Stimulated activated naive CD8-positive, alpha-beta T cell treated with anti-CD3 and anti-CD28 coated beads, Interleukin-15, Interleukin-2, amounts not matched to agents 100 ng/mL and 50 ng/mL, for 24 hours (primary cell): ENCODE results near the gene SMARCA2.

Source experiments
- H3K27ac Mint-ChIP-seq: one replicate; pipeline ENCODE4 v1.8.0; 2021; ENCODE audit warnings: mild to moderate bottlenecking, mixed read lengths
- H3K27me3 Mint-ChIP-seq: one replicate; pipeline ENCODE4 v1.8.0; 2021; ENCODE audit warnings: mixed read lengths
- H3K36me3 Mint-ChIP-seq: one replicate; pipeline ENCODE4 v1.8.0; 2021; ENCODE audit warnings: low read depth, mixed read lengths
- H3K4me1 Mint-ChIP-seq: one replicate; pipeline ENCODE4 v1.8.0; 2021; ENCODE audit warnings: low read depth, mixed read lengths
- H3K4me3 Mint-ChIP-seq: one replicate; pipeline ENCODE4 v1.8.0; 2021; ENCODE audit warnings: mild to moderate bottlenecking, mixed read lengths
- H3K9me3 Mint-ChIP-seq: one replicate; pipeline ENCODE4 v1.8.0; 2021; ENCODE audit warnings: mixed read lengths

Gene SMARCA2

GRCh38 chr9:2022560-2022959 lies 7.4 kb downstream of the SMARCA2 start:
- Mint-ChIP-seq H3K27ac (no peak overlapping the region), H3K4me1 (peaks cover 94% of the 10 kb centered on the region), H3K27me3 (no peaks in the 10 kb centered on the region), H3K36me3 (peaks cover 16% of the 10 kb centered on the region), H3K4me3 (peak overlapping the region; percentile 66), H3K9me3 (no peaks in the 10 kb centered on the region)

DNA sequence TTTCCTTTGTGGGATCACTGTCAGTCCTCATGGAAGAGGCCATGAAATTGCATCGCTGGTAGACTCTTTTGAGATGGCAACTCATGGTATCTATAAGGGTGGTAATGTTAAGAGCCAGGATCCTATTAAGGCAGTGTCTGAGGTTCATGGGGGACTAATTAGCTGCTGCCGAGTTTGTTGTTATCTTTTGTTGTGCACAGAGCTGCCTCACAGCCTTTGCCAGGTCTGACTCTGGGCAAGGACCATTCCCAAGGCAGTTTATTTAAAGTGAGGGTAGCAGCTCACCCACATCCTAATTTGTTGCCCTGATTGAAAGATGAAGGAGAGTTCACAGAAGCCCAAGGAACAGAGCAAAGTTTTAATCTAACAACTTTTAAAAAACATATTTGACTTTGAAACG lies 7.9 kb downstream of the SMARCA2 start:
- Mint-ChIP-seq H3K27me3 (no peaks in the 10 kb centered on the region), H3K4me3 (peak overlapping the region; percentile 66), H3K4me1 (peaks cover 96% of the 10 kb centered on the region), H3K9me3 (no peaks in the 10 kb centered on the region), H3K27ac (peak overlapping the region; percentile 84), H3K36me3 (peaks cover 14% of the 10 kb centered on the region)

GRCh38 chr9:2023532-2023931 lies 8.4 kb downstream of the SMARCA2 start:
- peak overlapping the region; percentile 66 for H3K4me3 Mint-ChIP-seq
- peak overlapping the region; percentile 84 for H3K27ac Mint-ChIP-seq
- H3K4me1 Mint-ChIP-seq: peaks cover 96% of the 10 kb centered on the region
- no peaks in the 10 kb centered on the region for H3K9me3 Mint-ChIP-seq
- H3K27me3 Mint-ChIP-seq: no peaks in the 10 kb centered on the region
- peaks cover 12% of the 10 kb centered on the region for H3K36me3 Mint-ChIP-seq

- Mint-ChIP-seq H3K36me3 (peaks cover 27% of the 10 kb centered on the region), H3K27me3 (no peaks in the 10 kb centered on the region), H3K4me3 (no peak overlapping the region), H3K4me1 (peaks cover 97% of the 10 kb centered on the region), H3K9me3 (no peaks in the 10 kb centered on the region), H3K27ac (peak overlapping the region; percentile 55)
Observed at GRCh38 chr9:2024888-2025782, 10.0 kb downstream of the SMARCA2 start.

DNA sequence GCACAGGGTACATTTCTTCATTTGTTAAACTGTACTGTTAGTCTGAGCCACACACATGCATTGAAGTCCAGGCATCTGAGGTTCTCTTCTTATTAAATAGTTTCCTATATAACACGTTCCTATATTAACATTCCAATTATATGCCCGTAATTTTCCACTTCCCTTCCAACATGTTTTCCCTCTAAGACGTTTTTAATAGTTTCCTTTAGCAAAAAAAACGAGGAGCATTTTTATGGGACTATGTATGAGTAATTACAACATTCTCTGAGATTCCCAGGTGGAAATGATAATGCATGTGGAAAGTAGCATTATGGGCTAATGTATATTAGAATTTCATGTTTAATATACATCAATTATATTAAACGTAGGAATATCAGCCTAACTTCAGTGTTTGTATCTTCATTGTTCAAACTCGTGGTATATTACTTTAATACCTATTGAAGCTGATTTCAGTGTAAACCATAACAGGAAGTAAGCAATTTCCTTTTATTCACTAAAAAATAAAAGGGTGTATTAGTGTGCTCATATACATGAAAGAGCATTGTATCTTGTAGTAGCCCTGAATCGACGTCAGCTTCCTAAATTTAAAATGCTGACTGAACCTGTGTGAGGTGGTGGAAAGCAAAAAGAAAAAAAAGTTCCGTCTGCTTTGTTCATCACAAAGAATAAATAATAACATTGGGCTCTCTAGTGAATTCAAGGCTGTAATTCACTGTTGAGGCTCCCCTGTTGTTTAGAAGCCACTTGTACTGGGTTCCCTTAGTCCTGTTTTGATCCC lies 11.3 kb downstream of the SMARCA2 start:
- peak overlapping the region; percentile 55 for H3K27ac Mint-ChIP-seq
- H3K36me3 Mint-ChIP-seq: peaks cover 39% of the 10 kb centered on the region
- no peaks in the 10 kb centered on the region for H3K27me3 Mint-ChIP-seq
- H3K9me3 Mint-ChIP-seq: no peaks in the 10 kb centered on the region
- peaks cover 98% of the 10 kb centered on the region for H3K4me1 Mint-ChIP-seq
- no peak overlapping the region for H3K4me3 Mint-ChIP-seq

- H3K4me1 Mint-ChIP-seq: peaks cover 98% of the 10 kb centered on the region
- H3K27me3 Mint-ChIP-seq: no peaks in the 10 kb centered on the region
- no peaks in the 10 kb centered on the region for H3K9me3 Mint-ChIP-seq
- peaks cover 44% of the 10 kb centered on the region for H3K36me3 Mint-ChIP-seq
- peak overlapping the region; percentile 59 for H3K27ac Mint-ChIP-seq
- H3K4me3 Mint-ChIP-seq: no peak overlapping the region
Observed at GRCh38 chr9:2027543-2028160, 12.5 kb downstream of the SMARCA2 start.

- Mint-ChIP-seq H3K9me3 (no peaks in the 10 kb centered on the region), H3K27ac (no peak overlapping the region), H3K36me3 (peaks cover 56% of the 10 kb centered on the region), H3K4me3 (no peak overlapping the region), H3K4me1 (peaks cover 86% of the 10 kb centered on the region), H3K27me3 (no peaks in the 10 kb centered on the region)
Observed at GRCh38 chr9:2028888-2029287, 13.7 kb downstream of the SMARCA2 start.

DNA sequence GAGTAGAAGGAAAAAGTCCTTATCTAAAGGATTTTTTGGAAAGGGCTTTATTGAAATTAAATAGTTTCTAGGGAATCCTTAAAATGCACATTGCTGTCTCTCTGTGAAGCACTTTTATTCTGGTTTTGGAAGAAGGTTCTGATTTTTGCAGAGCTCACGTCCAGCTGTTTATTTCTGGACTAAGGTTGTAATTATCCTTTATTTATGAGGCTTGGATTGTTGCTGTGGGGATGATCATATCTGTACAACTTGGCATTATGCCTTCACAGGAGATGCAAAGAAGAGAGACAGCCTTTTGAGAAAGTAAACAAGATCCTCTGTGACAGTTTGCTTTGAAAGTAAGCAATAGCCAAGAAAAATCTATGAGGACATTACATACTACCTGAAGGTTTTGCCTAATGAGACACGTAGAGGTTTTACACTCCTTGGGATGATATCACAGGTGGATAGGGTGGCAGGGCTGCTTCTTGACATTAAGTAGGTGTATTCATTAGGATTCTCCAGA lies 14.6 kb downstream of the SMARCA2 start:
- Mint-ChIP-seq H3K4me1 (peaks cover 81% of the 10 kb centered on the region), H3K27ac (peak overlapping the region; percentile 4), H3K9me3 (no peaks in the 10 kb centered on the region), H3K27me3 (no peaks in the 10 kb centered on the region), H3K4me3 (no peak overlapping the region), H3K36me3 (peaks cover 63% of the 10 kb centered on the region)

GRCh38 chr9:2032234-2032633 lies 17.1 kb downstream of the SMARCA2 start:
- Mint-ChIP-seq H3K27me3 (no peaks in the 10 kb centered on the region), H3K4me3 (no peak overlapping the region), H3K36me3 (peaks cover 72% of the 10 kb centered on the region), H3K4me1 (peaks cover 69% of the 10 kb centered on the region), H3K27ac (peak overlapping the region; percentile 65), H3K9me3 (no peaks in the 10 kb centered on the region)

- Mint-ChIP-seq H3K27me3 (no peaks in the 10 kb centered on the region), H3K9me3 (no peaks in the 10 kb centered on the region), H3K4me1 (peaks cover 29% of the 10 kb centered on the region), H3K27ac (peak overlapping the region; percentile 24), H3K4me3 (no peak overlapping the region), H3K36me3 (peaks cover 70% of the 10 kb centered on the region)
Observed at GRCh38 chr9:2036844-2037243, 21.7 kb downstream of the SMARCA2 start.

DNA sequence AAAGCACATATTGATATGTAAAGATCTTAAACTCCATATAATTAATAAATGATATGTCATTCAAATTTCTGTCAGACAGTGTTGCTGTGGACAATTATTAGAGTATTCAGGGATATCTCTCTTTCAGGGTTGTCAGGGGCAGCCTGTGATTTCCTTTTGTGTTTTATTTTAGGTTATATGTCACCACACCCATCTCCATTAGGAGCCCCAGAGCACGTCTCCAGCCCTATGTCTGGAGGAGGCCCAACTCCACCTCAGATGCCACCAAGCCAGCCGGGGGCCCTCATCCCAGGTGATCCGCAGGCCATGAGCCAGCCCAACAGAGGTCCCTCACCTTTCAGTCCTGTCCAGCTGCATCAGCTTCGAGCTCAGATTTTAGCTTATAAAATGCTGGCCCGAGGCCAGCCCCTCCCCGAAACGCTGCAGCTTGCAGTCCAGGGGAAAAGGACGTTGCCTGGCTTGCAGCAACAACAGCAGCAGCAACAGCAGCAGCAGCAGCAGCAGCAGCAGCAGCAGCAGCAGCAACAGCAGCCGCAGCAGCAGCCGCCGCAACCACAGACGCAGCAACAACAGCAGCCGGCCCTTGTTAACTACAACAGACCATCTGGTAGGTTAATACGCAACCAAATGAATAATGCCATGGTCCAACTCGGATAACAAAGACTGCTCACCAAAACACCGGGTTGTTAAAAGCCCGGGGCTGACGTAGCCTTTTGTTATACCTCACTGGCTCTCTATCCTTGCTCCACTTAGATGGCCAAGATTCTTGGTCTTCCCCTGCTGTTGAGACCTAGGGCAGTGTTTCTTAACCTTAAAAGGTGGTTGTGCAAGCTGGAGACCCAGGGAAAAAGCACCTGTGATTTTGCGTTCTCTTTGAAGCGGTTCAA lies 24.4 kb downstream of the SMARCA2 start:
- Mint-ChIP-seq H3K9me3 (no peaks in the 10 kb centered on the region), H3K4me1 (peaks cover 46% of the 10 kb centered on the region), H3K27me3 (no peaks in the 10 kb centered on the region), H3K4me3 (no peak overlapping the region), H3K27ac (no peak overlapping the region), H3K36me3 (peaks cover 73% of the 10 kb centered on the region)

- Mint-ChIP-seq H3K4me1 (peaks cover 51% of the 10 kb centered on the region), H3K27me3 (no peaks in the 10 kb centered on the region)
Observed at GRCh38 chr9:2040828-2041227, 25.7 kb downstream of the SMARCA2 start.

DNA sequence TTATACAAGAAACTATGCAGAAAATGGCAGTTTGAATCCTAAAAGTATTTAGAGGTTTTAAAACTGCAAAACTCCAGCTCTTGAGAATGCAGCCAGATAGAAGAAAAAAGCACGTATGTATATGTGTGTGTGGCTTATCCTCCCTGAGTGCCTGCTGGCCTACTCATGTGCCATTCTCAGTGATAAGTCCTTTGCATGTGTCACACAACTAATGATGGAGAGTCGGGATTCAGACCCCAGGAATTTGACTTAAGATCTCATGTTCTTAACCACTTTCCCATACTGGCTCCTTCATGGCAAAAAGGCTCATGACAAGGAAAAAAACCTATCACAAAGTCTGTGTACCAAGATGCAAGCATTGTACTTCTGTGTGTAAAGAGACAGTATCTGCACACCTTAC lies 26.6 kb downstream of the SMARCA2 start:
- peak overlapping the region; percentile 31 for H3K27ac Mint-ChIP-seq
- peaks cover 88% of the 10 kb centered on the region for H3K36me3 Mint-ChIP-seq
- H3K9me3 Mint-ChIP-seq: no peaks in the 10 kb centered on the region
- H3K27me3 Mint-ChIP-seq: no peaks in the 10 kb centered on the region
- H3K4me3 Mint-ChIP-seq: no peak overlapping the region
- H3K4me1 Mint-ChIP-seq: peaks cover 42% of the 10 kb centered on the region

More at GRCh38 chr9:2040828-2041227, 25.7 kb downstream of the SMARCA2 start:
- Mint-ChIP-seq H3K4me3 (no peak overlapping the region), H3K27ac (no peak overlapping the region), H3K36me3 (peaks cover 82% of the 10 kb centered on the region), H3K9me3 (no peaks in the 10 kb centered on the region)

- H3K27me3 Mint-ChIP-seq: no peaks in the 10 kb centered on the region
- peak overlapping the region; percentile 69 for H3K27ac Mint-ChIP-seq
- H3K4me1 Mint-ChIP-seq: peaks cover 47% of the 10 kb centered on the region
- no peaks in the 10 kb centered on the region for H3K9me3 Mint-ChIP-seq
- H3K4me3 Mint-ChIP-seq: peak overlapping the region; percentile 35
- H3K36me3 Mint-ChIP-seq: peaks cover 83% of the 10 kb centered on the region
Observed at GRCh38 chr9:2043243-2043642, 28.1 kb downstream of the SMARCA2 start.
